HL-60/S4 treated with phorbol 12-myristate 13-acetate at 8.2 ng/mL for 4 days and 3 days (cell line): ENCODE measurements around the gene SEZ6L.

ENCODE experiments used
- in situ Hi-C: fragments of 300-500 bp; cut with MboI; formaldehyde crosslinking; loops from 2 replicates; pipeline ENCODE4 v1.15.0; 2022; ENCODE audit warnings: low sequenced_read_pairs

Gene SEZ6L

GRCh38 chr22:26169315-26170111 is at the start of gene SEZ6L:
Gene SEZ6L, plus strand, starts transcription at chr22:26169462. Its CDS starts 208 bp downstream, at chr22:26169670.
- in situ Hi-C loops, result no loop called here

GRCh38 chr22:26122920-26123468 is 46.3 kb upstream of the SEZ6L start:
- in situ Hi-C loops, result no loop called here

- in situ Hi-C loops, result no loop called here
These were observed 44.1 kb upstream of the SEZ6L start for GRCh38 chr22:26124991-26125725.

GRCh38 chr22:26127126-26127525 is 42.1 kb upstream of the SEZ6L start:
- in situ Hi-C loops, result no loop called here

GRCh38 chr22:26127556-26127955 is 41.7 kb upstream of the SEZ6L start:
- in situ Hi-C loops, result no loop called here

- in situ Hi-C loops, result no loop called here
These were observed 37.6 kb upstream of the SEZ6L start for GRCh38 chr22:26131589-26132154.

- in situ Hi-C loops, result no loop called here
These were observed 34.5 kb upstream of the SEZ6L start for GRCh38 chr22:26134654-26135330.

GRCh38 chr22:26135806-26136205 is 33.5 kb upstream of the SEZ6L start:
- in situ Hi-C loops, result no loop called here

GRCh38 chr22:26139310-26139709 is 30.0 kb upstream of the SEZ6L start:
- in situ Hi-C loops, result no loop called here

GRCh38 chr22:26141831-26142230 is 27.4 kb upstream of the SEZ6L start:
- in situ Hi-C loops, result no loop called here

- in situ Hi-C loops, result no loop called here
These were observed 25.4 kb upstream of the SEZ6L start for GRCh38 chr22:26143806-26144325.

- in situ Hi-C loops, result no loop called here
These were observed 9.4 kb upstream of the SEZ6L start for GRCh38 chr22:26159886-26160285.

GRCh38 chr22:26161746-26162145 is 7.5 kb upstream of the SEZ6L start:
- in situ Hi-C loops, result no loop called here

GRCh38 chr22:26162926-26163325 is 6.3 kb upstream of the SEZ6L start:
- in situ Hi-C loops, result no loop called here

- in situ Hi-C loops, result no loop called here
These were observed 5.1 kb upstream of the SEZ6L start for GRCh38 chr22:26164174-26164573.

- in situ Hi-C loops, result no loop called here
These were observed 871 bp upstream of the SEZ6L start for GRCh38 chr22:26168330-26168851.

GRCh38 chr22:26168939-26169314 is 335 bp upstream of the SEZ6L start:
- in situ Hi-C loops, result no loop called here

GRCh38 chr22:26170112-26170492 is 840 bp downstream of the SEZ6L start:
- in situ Hi-C loops, result no loop called here

GRCh38 chr22:26170795-26171580 is 1.7 kb downstream of the SEZ6L start:
- in situ Hi-C loops, result no loop called here
